Measurements from ENCODE around the gene CCDC14. TPM values are rescaled to one million over a fixed set of nuclear protein-coding genes. Genes with fewer than 3 reads are reported as not detected.

CCDC14 gene
- polyA plus RNA-seq, 1 donor (not counting 4 experiments of a cell fraction or from before 2014, with no cell fraction given): 50.5 TPM

- dilution Hi-C loops (cut with MboI; ENCODE audit: extremely low pct_ligation_motif_present, low sequenced_read_pairs): no loop called here
- TF ChIP-seq EZH2 (IDR thresholded peaks at IDR 0.05; ENCODE audit: low read length): no peak
- TF ChIP-seq CTCF (optimal IDR thresholded peaks at IDR 0.05 in 1 of 3, IDR thresholded peaks at IDR 0.05 in 1 of 3, conservative IDR thresholded peaks at IDR 0.05 in 1 of 3; ENCODE audit: extremely low read depth in 1 of 3, insufficient read depth in 2 of 3, low read length in 3 of 3): no peak
- H2AFZ ChIP-seq (ENCODE audit: control insufficient read depth, low read length): no peak overlapping the region
- DNase-seq (ENCODE audit: low read depth, low spot score) (no peak), FAIRE-seq (no peak)
- no peaks in the 10 kb centered on the region for H3K27me3 ChIP-seq (ENCODE audit: control insufficient read depth, extremely low read depth, insufficient read depth, low read length)
- H3K36me3 ChIP-seq (ENCODE audit: control insufficient read depth in 2 of 2, extremely low read depth in 1 of 2, insufficient read depth in 2 of 2, low read length in 2 of 2): peaks cover 0 to 3% of the 10 kb centered on the region in 2 experiments
- H3K9me1 ChIP-seq (ENCODE audit: control insufficient read depth, extremely low read depth, insufficient read depth, low read length): no peaks in the 10 kb centered on the region
- no peaks in the 10 kb centered on the region for H3K79me2 ChIP-seq (ENCODE audit: control insufficient read depth, insufficient read depth, low read length)
- H3K4me1 ChIP-seq (ENCODE audit: control insufficient read depth, extremely low read depth, insufficient read depth, low read length): no peaks in the 10 kb centered on the region
- H3K9ac ChIP-seq (ENCODE audit: control insufficient read depth, extremely low read depth, insufficient read depth, low read length): no peak overlapping the region
- no peaks in the 10 kb centered on the region for H4K20me1 ChIP-seq (ENCODE audit: control insufficient read depth, extremely low read depth, insufficient read depth, low read length)
- no peak overlapping the region for H3K4me2 ChIP-seq (ENCODE audit: control insufficient read depth, extremely low read depth, insufficient read depth, low read depth, low read length)
- no peak overlapping the region for H3K27ac ChIP-seq (ENCODE audit: control insufficient read depth, insufficient read depth, low read length)
- no peak overlapping the region for H3K4me3 ChIP-seq (ENCODE audit: control insufficient read depth in 2 of 3, extremely low read depth in 1 of 3, insufficient read depth in 2 of 3, low read depth in 1 of 3, low read length in 3 of 3)
- no peaks in the 10 kb centered on the region for H3K9me3 ChIP-seq (ENCODE audit: control insufficient read depth, low read depth, low read length)
These were observed 19.9 kb downstream of the CCDC14 start for GRCh38 chr3:123941121-123941520.

- FAIRE-seq: no peak
- TF ChIP-seq EZH2 (IDR thresholded peaks at IDR 0.05; ENCODE audit: low read length): no peak
- no peak for TF ChIP-seq CTCF (optimal IDR thresholded peaks at IDR 0.05 in 1 of 3, IDR thresholded peaks at IDR 0.05 in 1 of 3, conservative IDR thresholded peaks at IDR 0.05 in 1 of 3; ENCODE audit: extremely low read depth in 1 of 3, insufficient read depth in 2 of 3, low read length in 3 of 3)
These were observed 21.3 kb downstream of the CCDC14 start for GRCh38 chr3:123939706-123940105.

More at GRCh38 chr3:123939706-123940105, 21.3 kb downstream of the CCDC14 start:
- Histone ChIP-seq H3K9me3 (ENCODE audit: control insufficient read depth, low read depth, low read length) (no peaks in the 10 kb centered on the region), H3K4me1 (ENCODE audit: control insufficient read depth, extremely low read depth, insufficient read depth, low read length) (no peaks in the 10 kb centered on the region), H3K27me3 (ENCODE audit: control insufficient read depth, extremely low read depth, insufficient read depth, low read length) (no peaks in the 10 kb centered on the region), H3K79me2 (ENCODE audit: control insufficient read depth, insufficient read depth, low read length) (no peaks in the 10 kb centered on the region), H3K36me3 (ENCODE audit: control insufficient read depth in 2 of 2, extremely low read depth in 1 of 2, insufficient read depth in 2 of 2, low read length in 2 of 2) (peaks cover 0 to 3% of the 10 kb centered on the region in 2 experiments), H3K27ac (ENCODE audit: control insufficient read depth, insufficient read depth, low read length) (no peak overlapping the region), H3K9ac (ENCODE audit: control insufficient read depth, extremely low read depth, insufficient read depth, low read length) (no peak overlapping the region), H3K4me3 (ENCODE audit: control insufficient read depth in 2 of 3, extremely low read depth in 1 of 3, insufficient read depth in 2 of 3, low read depth in 1 of 3, low read length in 3 of 3) (no peak overlapping the region), H2AFZ (ENCODE audit: control insufficient read depth, low read length) (no peak overlapping the region), H3K9me1 (ENCODE audit: control insufficient read depth, extremely low read depth, insufficient read depth, low read length) (no peaks in the 10 kb centered on the region), H4K20me1 (ENCODE audit: control insufficient read depth, extremely low read depth, insufficient read depth, low read length) (no peaks in the 10 kb centered on the region), H3K4me2 (ENCODE audit: control insufficient read depth, extremely low read depth, insufficient read depth, low read depth, low read length) (no peak overlapping the region)
- no peak for DNase-seq (ENCODE audit: low read depth, low spot score)
- dilution Hi-C loops (cut with MboI; ENCODE audit: extremely low pct_ligation_motif_present, low sequenced_read_pairs): no loop called here
